HG02588 (cell line): ENCODE data around the gene BACE1-AS.
"Not testable (repeated sequence)": the region's sequence is repeated elsewhere in the genome, so short reads cannot be mapped to it uniquely, and the experiment has no call there.

Source experiments
- ATAC-seq: cut with Tn5 transposase; IDR thresholded peaks from one replicate; pipeline ENCODE4 v1.9.1; 2021; ENCODE audit warnings: mild to moderate bottlenecking, moderate library complexity; ENCODE audit not compliant: unreplicated experiment

The BACE1-AS gene

DNA sequence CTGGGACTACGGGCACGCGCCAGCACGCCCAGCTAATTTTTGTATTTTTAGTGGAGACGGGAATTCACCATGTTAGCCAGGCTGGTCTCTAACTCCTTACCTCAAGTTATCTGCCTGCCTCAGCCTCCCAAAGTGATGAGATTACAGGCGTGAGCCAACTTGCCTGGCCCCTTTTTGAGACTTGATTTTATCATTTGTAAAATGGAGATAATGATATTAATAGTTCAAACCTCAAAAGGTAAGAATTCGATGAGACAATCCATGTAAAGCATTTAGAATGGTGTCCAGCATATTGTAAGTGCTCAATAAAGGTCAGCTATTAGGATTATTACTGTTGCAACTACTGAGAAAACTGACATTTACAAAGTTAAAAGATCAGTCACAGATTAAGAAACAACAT lies 27.6 kb downstream of the BACE1-AS start:
- no peak for ATAC-seq

GRCh38 chr11:117319214-117319840 lies 28.2 kb downstream of the BACE1-AS start:
- no peak for ATAC-seq

DNA sequence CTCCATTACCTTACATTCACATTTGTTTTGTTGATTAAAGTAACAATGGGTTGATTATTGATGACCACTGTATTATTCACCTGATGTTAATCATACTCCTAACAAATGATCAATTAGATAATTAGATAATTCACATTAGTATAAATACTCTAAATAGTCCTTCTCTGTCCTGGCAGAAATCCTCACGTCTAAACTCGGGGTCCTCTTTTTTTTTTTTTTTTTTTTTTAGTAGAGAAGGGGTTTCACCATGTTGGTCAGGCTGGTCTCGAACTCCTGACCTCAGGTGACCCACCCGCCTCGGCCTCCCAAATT lies 36.1 kb downstream of the BACE1-AS start:
- not testable (repeated sequence) for ATAC-seq

DNA sequence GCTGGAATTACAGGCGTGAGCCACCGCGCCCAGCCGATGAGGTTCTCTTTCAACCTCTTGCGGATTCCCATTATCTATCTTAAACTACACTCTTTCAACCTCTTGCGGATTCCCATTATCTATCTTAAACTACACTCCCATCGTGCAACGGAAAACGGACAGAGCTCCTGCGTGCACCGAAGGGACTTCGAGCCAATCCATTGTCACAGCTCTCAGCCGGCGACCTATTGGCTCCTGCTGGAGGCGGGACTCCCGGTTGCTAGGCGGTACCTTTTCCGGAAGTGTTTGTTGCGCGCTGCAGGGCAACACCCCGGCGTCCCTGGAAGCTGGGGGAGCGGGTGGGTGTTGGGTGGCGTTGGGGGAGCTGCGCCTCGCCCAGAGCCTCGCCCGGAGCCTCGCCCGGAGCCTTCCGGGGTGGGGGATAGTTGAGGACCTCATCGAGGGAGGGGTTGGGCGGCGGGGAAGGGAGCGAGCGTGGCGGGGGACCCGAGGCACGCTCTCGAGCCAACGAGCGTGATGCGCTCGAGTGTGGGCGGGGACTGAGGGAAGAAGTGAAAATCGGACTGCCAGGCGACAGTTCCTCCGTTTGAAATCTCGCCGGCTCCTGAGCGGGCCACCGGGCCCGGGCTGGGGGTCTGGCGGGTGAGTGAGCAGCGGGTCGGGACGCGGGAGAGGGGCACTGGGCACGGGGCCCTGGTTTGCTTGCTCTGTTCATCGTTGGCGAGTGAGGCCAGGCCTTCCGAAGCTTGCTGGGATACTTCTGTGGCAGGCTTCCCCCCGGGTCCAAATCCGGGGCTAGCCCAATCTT lies 36.6 kb downstream of the BACE1-AS start, which contains the start of gene CEP164:
Gene CEP164, plus strand, starts transcription at position 288 of the 808 bp plus-strand sequence. CDS start 10,733 bp downstream, outside the sequence.
- peak; percentile 94 for ATAC-seq

GRCh38 chr11:117328375-117329010 lies 37.3 kb downstream of the BACE1-AS start:
- no peak for ATAC-seq

GRCh38 chr11:117332843-117333242 lies 41.7 kb downstream of the BACE1-AS start:
- ATAC-seq: no peak

DNA sequence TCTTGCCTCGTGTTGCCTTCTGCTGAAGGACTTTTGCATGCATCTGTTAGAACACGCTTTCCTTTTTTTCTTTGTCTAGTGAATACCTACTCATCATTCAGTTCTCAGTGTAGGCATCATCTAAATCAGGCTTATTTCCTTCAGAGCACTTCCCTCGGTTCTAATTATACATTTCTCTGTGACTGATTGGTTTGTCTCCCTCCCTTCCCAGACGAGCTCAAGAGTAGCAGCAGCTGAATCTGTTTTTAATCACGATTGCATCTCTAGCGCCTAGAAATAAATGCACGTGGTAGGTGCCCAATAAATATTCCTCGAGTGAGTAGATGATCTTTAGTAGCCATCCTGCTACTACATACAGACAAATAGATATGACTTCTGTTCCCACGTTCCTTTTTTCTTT lies 42.8 kb downstream of the BACE1-AS start:
- no peak for ATAC-seq

DNA sequence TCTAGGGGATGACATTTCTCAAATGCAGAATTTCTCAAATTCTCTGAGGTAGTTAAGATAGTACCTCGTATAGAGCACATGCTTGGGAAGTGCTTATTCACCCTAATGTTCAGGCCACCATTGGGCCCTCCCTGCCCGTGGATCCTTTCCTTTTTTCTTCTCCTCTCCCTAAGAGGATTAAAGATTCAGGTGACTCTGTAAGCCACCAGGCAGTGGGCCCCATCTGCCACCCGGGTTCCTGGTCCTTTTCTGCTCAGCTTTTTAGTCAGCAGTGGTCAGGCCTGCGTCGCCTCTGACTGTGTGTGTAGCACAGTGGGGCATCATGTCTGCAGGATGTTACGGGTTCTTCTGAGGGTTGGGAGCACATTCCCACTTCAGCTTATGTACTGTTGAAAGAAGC lies 43.8 kb downstream of the BACE1-AS start:
- no peak for ATAC-seq

GRCh38 chr11:117335399-117335798 lies 44.3 kb downstream of the BACE1-AS start:
- no peak for ATAC-seq

GRCh38 chr11:117337076-117337475 lies 45.9 kb downstream of the BACE1-AS start:
- ATAC-seq: no peak
